ENCODE results near the gene SDK1.

GRCh38 chr7:4200546-4201094 lies 899.6 kb downstream of the SDK1 start:
- TF ChIP-seq ZBTB33 (IDR thresholded peaks at IDR 0.05) (no peak), ZSCAN29 (IDR thresholded peaks at IDR 0.05) (no peak), EZH2 (IDR thresholded peaks at IDR 0.05; ENCODE audit: borderline replicate concordance, control insufficient read depth, low read depth, low read length) (no peak), SMAD1 (IDR thresholded peaks at IDR 0.05; ENCODE audit: low read depth, partially characterized antibody) (no peak), CTCF (IDR thresholded peaks at IDR 0.05 in 2 of 3, conservative IDR thresholded peaks at IDR 0.05 in 1 of 3; ENCODE audit: control insufficient read depth in 2 of 3, extremely low read depth in 1 of 3, insufficient read depth in 1 of 3, low read depth in 3 of 3, low read length in 3 of 3) (no peak), ZNF687 (IDR thresholded peaks at IDR 0.05) (no peak), ATF7 (IDR thresholded peaks at IDR 0.05; ENCODE audit: low read depth) (no peak)

Measured in GM12878 (cell line).